Stimulated activated CD4-positive, alpha-beta T cell treated with anti-CD3 and anti-CD28 coated beads, TNF-alpha, amount 100 ng/mL, for 4 hours (primary cell): ENCODE measurements around the gene PLEKHF1.
"Not testable (repeated sequence)": the region's sequence is repeated elsewhere in the genome, so short reads cannot be mapped to it uniquely, and the experiment has no call there.

Experiments
- DNase-seq, 3 experiments: peaks; one replicate each; pipeline ENCODE4 v3.0.0-alpha.2; 2020; ENCODE audit warnings: low read depth in 3 of 3

Gene PLEKHF1

GRCh38 chr19:29665215-29665825 is at the start of gene PLEKHF1:
PLEKHF1 (plus strand) TSS chr19:29665461; CDS start chr19:29673840, 8,379 bp downstream.
- peak; percentile 59 to 84 (median 68) for DNase-seq

DNA sequence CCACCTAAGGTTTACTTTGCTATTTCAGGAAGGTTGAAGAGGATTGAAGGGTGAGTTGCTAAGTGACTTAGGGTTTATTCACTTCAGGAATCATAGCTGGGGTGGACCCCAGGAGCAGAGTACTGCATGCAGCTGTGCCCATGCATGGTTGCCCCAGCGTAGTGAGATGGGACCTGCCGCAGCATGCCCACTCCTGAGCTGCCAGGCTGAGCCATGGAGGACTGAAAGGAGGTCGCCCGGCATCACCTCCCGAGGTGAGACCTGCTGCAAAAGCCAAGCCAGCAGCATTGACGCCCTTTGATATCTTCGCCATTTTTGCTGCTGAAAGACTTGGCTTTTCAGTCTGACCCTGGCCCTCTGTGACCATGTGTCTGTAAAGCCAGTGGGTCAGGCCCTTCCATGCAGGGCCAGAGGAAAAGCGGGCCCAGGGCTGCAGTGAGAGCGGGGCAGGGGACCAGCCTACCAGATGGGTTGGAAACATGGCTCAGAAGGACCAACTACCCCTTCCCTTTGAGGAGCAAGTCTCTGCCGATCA is 49.3 kb upstream of the PLEKHF1 start:
- DNase-seq = no peak

DNA sequence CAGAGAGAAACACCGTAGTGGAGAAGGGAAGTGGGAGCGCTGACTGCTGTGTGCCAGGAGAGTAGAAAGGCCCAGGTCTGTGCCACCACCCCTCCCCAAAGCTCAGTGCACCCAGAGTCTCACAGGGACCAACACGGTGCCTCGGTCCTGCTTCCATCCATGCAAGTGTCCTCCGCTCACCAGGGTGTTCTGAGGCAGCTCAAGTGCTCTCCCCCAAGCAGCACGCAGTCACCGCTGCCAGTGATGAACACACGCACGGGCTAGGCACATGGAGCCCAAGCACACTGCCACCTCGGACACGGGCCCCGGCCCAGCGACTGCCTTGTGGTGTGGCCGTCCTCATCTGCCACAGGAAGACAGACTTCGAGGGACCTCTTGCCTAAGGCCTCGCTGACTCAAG is 48.7 kb upstream of the PLEKHF1 start:
- no peak for DNase-seq

GRCh38 chr19:29617366-29618266 is 47.6 kb upstream of the PLEKHF1 start:
- DNase-seq = no peak

DNA sequence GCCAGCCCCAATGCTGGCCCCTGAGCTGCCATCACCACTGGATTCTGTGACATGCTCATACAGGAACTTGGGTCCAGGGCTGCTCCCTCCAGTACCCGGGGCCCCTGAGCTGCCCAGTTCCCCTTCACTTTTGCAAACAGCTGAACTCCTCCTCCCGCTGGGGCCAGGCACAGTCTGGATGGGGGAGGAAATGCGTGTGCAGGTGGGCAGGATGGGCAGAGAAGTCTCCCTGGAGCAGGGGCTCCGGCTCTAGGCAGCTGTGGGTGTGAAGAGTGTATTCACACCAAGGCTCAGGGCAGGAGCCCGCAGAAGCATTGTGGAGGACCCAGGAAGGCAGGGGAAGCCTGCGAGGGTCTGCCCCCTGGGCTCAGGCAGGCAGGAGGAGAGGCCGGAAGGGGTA is 46.8 kb upstream of the PLEKHF1 start:
- DNase-seq = no peak

DNA sequence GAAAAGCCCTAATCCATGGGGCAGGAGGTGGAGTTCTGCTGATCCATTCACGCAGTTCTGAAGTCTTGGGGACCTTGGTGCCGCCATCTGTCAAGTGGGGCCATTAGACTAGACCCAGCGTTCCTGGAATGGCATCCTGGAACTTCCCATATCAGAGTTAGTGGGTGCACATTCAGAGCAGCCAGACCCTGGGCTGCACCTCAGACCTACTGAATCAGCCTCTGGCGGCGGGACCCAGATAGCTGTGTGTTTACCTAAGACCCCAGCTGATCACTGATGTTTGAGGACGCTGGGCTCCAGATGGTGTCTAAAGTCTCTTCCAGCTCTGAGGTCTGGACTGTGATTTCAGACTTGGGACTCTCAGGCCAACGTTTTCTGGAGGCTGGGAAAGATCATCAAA is 46.4 kb upstream of the PLEKHF1 start:
- no peak for DNase-seq

GRCh38 chr19:29620931-29621351 is 44.3 kb upstream of the PLEKHF1 start:
- no peak for DNase-seq

DNA sequence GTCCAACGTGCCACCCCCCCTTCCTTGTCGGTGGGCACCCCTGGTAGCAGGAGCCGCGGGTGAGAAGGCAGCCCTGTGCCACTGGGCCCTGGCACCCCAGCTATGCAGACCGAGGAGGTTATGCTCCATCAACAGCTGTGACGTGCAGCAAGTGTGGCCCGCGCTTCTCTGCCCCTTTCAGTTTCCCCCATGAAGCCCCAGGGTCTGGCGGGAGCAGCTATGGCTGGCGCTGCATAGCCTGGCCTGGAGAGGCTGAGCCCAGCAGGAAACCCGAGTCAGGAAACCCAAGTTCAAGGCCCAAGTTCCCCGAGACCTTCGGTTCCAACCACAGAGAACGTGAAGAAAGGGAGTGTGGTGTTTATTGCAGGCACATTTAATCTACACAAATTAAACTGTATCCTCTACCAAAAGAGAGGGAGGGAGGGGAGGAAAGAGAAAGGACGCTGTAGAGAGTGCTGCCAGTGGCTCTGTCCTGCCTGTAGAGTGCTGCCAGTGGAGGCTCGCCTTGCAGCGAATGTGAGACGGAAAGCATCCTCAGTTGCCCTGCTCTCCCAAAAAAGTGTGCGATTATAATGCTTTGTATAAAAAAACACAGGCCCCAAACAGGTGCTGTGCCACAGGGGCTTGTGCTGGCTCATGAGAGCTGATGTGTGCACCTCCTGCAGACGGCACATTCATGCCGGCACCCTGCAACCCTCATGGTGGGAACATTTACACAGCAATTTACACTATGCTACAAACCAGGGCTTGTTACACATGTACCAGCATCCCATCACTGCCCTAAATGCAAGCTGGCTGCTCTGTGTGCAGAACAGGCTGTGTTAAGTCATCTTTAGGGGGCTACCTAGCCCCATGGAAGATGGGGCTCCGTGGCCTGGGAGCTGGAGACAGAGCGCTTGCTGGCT is 42.8 kb upstream of the PLEKHF1 start:
- no peak for DNase-seq

DNA sequence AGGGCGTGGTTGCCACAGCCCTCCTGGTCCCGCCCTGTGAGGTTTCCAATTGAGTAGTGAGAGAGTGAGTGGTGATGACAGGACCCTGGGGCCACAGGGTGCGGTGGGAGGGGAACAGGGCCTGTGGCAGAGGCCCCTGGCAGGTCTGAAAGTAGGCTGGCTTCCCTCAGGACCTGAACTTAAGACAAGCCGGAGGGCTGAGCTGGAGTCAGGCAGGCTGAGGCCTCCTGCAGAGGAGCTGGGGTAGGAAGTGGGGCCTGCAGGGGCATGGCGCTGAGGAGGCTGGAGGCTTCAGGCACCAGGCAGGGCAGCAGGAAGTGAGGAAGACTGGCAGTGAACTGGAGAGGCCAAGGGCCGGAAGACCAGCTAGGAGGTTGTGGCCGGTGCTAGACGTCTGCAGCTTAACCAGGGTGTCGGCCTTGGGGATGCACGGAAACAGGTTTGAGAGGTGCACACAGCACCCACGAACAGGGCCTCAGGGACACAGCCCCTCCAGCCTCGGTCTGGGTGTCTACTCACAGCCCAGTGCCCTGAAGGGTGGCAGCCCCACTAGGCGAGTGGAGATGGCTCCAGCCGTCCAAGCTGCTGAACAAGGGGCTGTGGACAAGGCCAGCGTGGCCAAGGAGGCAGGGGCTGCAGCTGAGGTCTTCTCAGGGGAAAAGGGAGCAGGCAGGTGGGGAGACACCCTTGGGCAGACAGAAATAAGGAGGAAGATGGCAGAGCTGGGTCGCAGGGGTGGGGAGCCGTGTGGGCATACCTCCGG is 41.4 kb upstream of the PLEKHF1 start:
- DNase-seq = no peak

DNA sequence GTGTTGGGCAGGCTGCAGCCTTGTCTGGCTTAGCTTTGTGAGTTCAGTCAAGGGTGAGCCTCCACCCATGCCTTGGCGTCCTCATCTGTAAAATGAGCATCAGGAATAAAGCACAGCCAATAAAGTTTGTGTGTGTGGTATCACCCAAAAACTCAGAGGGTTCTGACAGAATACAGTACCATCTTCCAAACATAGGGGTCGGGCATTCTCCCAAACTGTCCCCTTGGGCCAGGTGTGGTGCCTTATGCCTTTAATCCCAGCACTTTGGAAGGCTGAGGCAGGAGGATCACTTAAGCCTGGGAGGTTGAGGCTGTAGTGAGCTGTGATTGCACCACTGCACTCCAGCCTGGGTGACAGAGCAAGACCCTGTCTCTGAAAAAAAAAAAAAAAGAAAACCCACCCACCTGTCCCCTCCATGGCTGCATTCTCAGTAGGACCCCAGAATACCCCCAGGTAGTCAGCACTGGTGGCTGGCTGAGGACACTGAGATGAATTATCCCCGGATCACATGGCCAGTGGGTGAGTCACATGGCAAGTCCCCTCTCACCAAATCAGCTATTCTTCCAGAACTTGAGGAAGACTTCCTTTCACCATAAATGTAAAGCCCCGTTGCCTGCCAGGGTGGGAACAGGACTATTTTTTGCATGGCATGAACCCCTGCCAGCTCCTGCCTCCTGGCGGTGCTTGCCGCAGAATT is 40.6 kb upstream of the PLEKHF1 start:
- no peak for DNase-seq

DNA sequence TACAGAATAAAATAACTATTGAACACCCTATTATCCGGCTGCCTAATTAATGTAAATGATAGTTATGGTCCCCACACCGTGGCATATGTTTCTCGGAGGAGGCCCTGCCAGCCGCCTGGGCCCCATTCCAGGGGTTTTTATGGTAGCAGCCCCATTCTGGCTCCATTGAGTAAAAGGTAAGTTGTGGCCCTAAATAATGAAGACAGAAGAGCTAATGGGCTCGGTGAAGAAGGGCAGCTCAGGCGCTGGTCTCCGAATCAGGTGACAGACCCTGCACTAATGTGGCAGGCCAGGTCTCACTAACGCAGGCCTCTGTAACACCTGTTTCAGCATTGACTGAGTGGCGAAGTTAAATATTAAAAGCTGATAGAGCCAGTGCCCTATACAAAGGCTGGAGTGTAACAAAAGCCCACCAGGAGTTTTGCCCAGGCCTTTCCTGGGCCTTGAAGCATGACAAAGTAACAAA is 40.0 kb upstream of the PLEKHF1 start:
- DNase-seq = no peak

DNA sequence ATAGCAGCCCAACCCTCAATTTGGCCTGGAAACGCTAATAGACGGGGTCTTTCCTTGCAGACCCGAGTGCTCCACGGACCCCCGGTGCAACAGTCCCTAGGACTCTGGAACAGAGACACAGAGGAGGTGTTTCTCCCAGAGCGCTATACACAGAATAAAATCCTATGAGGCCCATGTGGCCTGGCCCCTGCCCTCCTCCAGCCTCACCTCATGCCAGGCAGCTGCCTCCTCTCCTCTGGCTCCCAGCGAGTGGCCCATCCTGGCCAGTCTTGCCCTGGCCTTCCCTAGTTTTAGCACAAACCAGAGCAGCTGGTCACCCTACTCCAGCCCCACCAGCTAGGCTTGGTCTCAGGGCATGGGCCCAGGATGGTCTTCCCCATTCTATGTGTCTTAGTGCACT is 38.9 kb upstream of the PLEKHF1 start:
- no peak for DNase-seq

GRCh38 chr19:29626832-29627231 is 38.4 kb upstream of the PLEKHF1 start:
- DNase-seq = not testable (repeated sequence)

DNA sequence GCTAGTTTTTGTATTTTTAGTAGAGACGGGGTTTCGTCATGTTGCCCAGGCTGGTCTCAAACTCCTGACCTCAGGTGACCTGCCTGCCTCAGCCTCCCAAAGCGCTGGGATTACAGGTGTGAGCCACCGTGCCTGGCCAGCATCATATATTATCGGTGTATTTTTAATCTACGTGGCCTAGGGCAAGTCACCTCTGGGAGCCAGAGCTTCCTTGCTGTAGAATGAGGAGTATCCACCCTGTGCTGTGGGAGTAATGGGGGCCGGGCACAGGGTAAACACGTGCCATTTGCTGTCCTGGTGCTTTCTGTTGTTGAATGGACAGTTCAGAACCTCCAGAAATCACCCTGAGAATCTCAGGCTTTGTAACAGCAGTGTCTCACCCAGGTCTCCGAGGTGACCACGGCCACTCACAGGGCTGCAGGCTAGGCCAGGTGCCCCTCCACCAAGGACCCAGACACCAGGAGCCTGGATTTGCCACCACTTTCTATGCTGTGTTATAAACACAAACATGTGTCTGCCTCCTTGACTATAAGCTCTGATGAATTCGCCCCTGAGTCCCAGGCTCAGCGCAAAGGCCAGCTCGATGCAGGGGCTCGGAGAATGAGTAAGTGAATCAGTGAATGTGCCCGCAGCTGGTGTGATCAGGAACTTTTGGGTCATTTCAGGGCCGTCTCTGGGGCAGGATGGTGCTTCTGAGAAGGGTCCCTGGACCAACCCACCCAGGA is 36.4 kb upstream of the PLEKHF1 start:
- no peak for DNase-seq

DNA sequence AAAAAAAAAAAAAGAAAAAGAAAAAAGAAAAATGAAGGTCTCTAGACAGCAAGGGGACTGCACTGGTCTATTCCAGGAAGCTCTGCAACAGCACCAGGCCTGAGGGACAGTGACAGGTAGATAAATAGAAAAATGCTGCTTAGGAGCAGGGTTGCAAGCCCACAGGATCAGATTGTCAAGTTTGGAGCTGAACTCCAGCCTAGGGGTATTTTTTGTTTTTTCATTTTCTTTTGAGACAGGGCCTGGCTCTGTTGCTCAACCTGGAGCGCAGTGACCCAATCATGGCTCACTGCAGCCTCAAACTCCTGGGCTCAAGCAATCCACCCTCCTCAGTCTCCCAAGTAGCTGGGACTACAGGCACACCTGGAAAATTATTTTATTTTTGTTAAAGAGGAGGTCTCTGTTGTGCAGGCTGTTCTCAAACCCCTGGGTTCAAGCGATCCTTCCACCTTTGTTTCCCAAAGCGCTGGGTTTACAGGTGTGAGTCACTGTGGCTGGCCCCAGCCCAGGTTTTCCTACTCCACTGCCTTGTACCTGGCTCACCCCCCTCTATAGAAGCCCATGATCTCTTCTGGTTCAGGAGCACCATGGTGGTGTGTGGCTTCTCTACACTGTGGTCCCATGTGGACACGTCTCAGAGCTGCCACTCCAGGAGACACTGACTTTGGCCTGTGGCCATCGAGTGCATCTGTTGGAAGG is 35.3 kb upstream of the PLEKHF1 start:
- DNase-seq = no peak

- DNase-seq = no peak
Measured at GRCh38 chr19:29630655-29631054, 34.6 kb upstream of the PLEKHF1 start.

GRCh38 chr19:29631450-29631849 is 33.8 kb upstream of the PLEKHF1 start:
- no peak for DNase-seq

DNA sequence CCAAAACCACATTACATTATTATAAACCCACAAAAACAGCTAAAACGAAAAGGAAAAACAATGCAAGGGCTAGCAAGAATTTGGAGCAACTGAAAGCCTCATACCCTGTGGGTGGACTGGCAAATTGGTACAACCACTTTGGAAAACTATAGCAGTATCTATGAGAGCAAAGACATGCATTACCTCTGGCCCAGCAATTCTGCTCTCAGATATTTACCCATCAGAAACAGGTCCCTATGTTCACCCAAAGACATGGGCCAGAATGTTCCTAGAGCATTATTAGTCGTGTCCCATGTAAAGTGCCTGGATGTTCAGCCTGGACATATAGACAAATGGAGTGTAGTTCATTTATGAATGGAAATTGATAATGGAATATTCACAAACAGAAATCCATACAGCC is 31.3 kb upstream of the PLEKHF1 start:
- DNase-seq = no peak
